HepG2 (cell line): Measurements from ENCODE around the gene RIOK3. TPM values are rescaled to one million over a fixed set of nuclear protein-coding genes. Genes with fewer than 3 reads are reported as not detected.
A peak's percentile ranks its signal among the peaks of the same experiment; 100 is the strongest.

Experiments used
- ARNT ChIP-seq: fragments of 450-650 bp; IDR thresholded peaks from 2 replicates; pipeline ENCODE4 v1.6.1; 2017
- BORCS8-MEF2B ChIP-seq: sonication (generic); formaldehyde crosslinking; IDR thresholded peaks from 2 replicates; pipeline ENCODE4 v1.8.0; 2022; ENCODE audit warnings: mild to moderate bottlenecking, missing genetic modification reagents
- CBX5 ChIP-seq: sonication (generic); formaldehyde crosslinking; IDR thresholded peaks from 2 replicates; pipeline ENCODE4 v1.4.0; 2020; ENCODE audit warnings: missing genetic modification reagents, borderline replicate concordance
- CREB1 ChIP-seq, 2 experiments: fragments of 450-650 bp in 1 of 2; IDR thresholded peaks; 2 replicates each; pipeline ENCODE4 v1.6.1; 2016 to 2017; ENCODE audit warnings: control low read depth in 1 of 2, mild to moderate bottlenecking in 1 of 2, missing compliant biosample characterization in 1 of 2, missing genetic modification characterization in 1 of 2
- ETV5 ChIP-seq: IDR thresholded peaks from 2 replicates; pipeline ENCODE4 v1.6.1; 2018; ENCODE audit warnings: missing biosample characterization, missing genetic modification reagents, inconsistent platforms, borderline replicate concordance
- FIP1L1 ChIP-seq: fragments of 200-400 bp; formaldehyde crosslinking; IDR thresholded peaks from 2 replicates; pipeline ENCODE4 v1.6.1; 2018; ENCODE audit warnings: low read depth, mild to moderate bottlenecking, low read length, moderate library complexity, borderline replicate concordance; ENCODE audit not compliant: insufficient read depth
- HDAC6 ChIP-seq: fragments of 200-600 bp; sonication (generic); IDR thresholded peaks from 2 replicates; pipeline ENCODE4 v1.7.0; 2017; ENCODE audit warnings: mild to moderate bottlenecking, antibody characterized with exemption, low read length, low read depth
- HHEX ChIP-seq: IDR thresholded peaks from 2 replicates; pipeline ENCODE4 v1.6.1; 2016; ENCODE audit warnings: control low read depth
- HMG20B ChIP-seq: conservative IDR thresholded peaks from 2 replicates; pipeline ENCODE4 v1.6.1; 2016; ENCODE audit warnings: missing genetic modification reagents, missing compliant biosample characterization
- HNRNPLL ChIP-seq: fragments of 200-400 bp; formaldehyde crosslinking; IDR thresholded peaks from 2 replicates; pipeline ENCODE4 v1.6.1; 2017; ENCODE audit warnings: mild to moderate bottlenecking, low read depth, low read length; ENCODE audit not compliant: poor library complexity, severe bottlenecking
- IKZF1 ChIP-seq: fragments of 450-650 bp; IDR thresholded peaks from 2 replicates; pipeline ENCODE4 v1.7.1; 2016
- KLF6 ChIP-seq: IDR thresholded peaks from 2 replicates; pipeline ENCODE4 v1.8.0; 2016; ENCODE audit warnings: missing biosample characterization, missing genetic modification reagents
- MXI1 ChIP-seq: IDR thresholded peaks from 3 replicates; pipeline ENCODE4 v1.6.1; 2012; ENCODE audit warnings: low read depth, low read length, inconsistent platforms, borderline replicate concordance
- MZF1 ChIP-seq: sonication (generic); formaldehyde crosslinking; IDR thresholded peaks from 2 replicates; pipeline ENCODE4 v1.8.1; 2023; ENCODE audit warnings: mild to moderate bottlenecking, missing genetic modification reagents, borderline replicate concordance
- NFATC3 ChIP-seq: sonication (generic); formaldehyde crosslinking; IDR thresholded peaks from 2 replicates; pipeline ENCODE4 v1.5.1; 2020; ENCODE audit warnings: mild to moderate bottlenecking, missing genetic modification reagents
- PAWR ChIP-seq: sonication (generic); formaldehyde crosslinking; IDR thresholded peaks from 2 replicates; pipeline ENCODE4 v1.4.0; 2020; ENCODE audit warnings: missing genetic modification reagents, mild to moderate bottlenecking, borderline replicate concordance
- RARA ChIP-seq: IDR thresholded peaks from 2 replicates; pipeline ENCODE4 v1.6.1; 2016; ENCODE audit warnings: missing genetic modification reagents, missing compliant biosample characterization
- RORA ChIP-seq: sonication (generic); formaldehyde crosslinking; IDR thresholded peaks from 2 replicates; pipeline ENCODE4 v1.5.0; 2020; ENCODE audit warnings: mild to moderate bottlenecking, missing genetic modification reagents, moderate library complexity
- SMC3 ChIP-seq: IDR thresholded peaks from 2 replicates; pipeline ENCODE4 v1.6.1; 2011; ENCODE audit warnings: low read length, improper control_type of control experiment
- SOX6 ChIP-seq, 2 experiments: fragments of 450-650 bp in 1 of 2; sonication (generic) in 1 of 2; formaldehyde crosslinking in 1 of 2; IDR thresholded peaks; 2 replicates each; pipeline versions ENCODE4 v1.4.0 to v1.6.1; 2017 to 2020; ENCODE audit warnings: antibody characterized with exemption in 1 of 2, mild to moderate bottlenecking in 1 of 2, missing genetic modification reagents in 1 of 2
- SRSF9 ChIP-seq: fragments of 200-400 bp; formaldehyde crosslinking; IDR thresholded peaks from 2 replicates; pipeline ENCODE4 v1.6.1; 2018; ENCODE audit warnings: borderline replicate concordance, mild to moderate bottlenecking, low read depth, low read length; ENCODE audit not compliant: insufficient read depth, poor library complexity, severe bottlenecking
- SSRP1 ChIP-seq: IDR thresholded peaks from 2 replicates; pipeline ENCODE4 v1.6.1; 2016; ENCODE audit warnings: control low read depth
- TSC22D2 ChIP-seq: sonication (generic); formaldehyde crosslinking; IDR thresholded peaks from 2 replicates; pipeline ENCODE4 v1.5.1; 2020; ENCODE audit warnings: missing genetic modification reagents, mild to moderate bottlenecking, borderline replicate concordance
- ZFP41 ChIP-seq: sonication (generic); formaldehyde crosslinking; IDR thresholded peaks from 2 replicates; pipeline ENCODE4 v1.4.0; 2020; ENCODE audit warnings: mild to moderate bottlenecking, missing genetic modification reagents, borderline replicate concordance
- ZNF317 ChIP-seq: sonication (generic); formaldehyde crosslinking; IDR thresholded peaks from 2 replicates; pipeline ENCODE4 v1.5.0; 2020; ENCODE audit warnings: mild to moderate bottlenecking, missing genetic modification reagents
- ZNF441 ChIP-seq: sonication (generic); formaldehyde crosslinking; IDR thresholded peaks from 2 replicates; pipeline ENCODE4 v1.7.0; 2021; ENCODE audit warnings: missing genetic modification reagents, borderline replicate concordance
- ZNF496 ChIP-seq: sonication (generic); formaldehyde crosslinking; IDR thresholded peaks from 2 replicates; pipeline ENCODE4 v1.8.1; 2023; ENCODE audit warnings: mild to moderate bottlenecking, moderate library complexity, missing genetic modification reagents; ENCODE audit not compliant: insufficient replicate concordance
- ZNF841 ChIP-seq: sonication (generic); formaldehyde crosslinking; IDR thresholded peaks from 2 replicates; pipeline ENCODE4 v1.8.1; 2023; ENCODE audit warnings: missing genetic modification reagents, borderline replicate concordance
- polyA plus RNA-seq, 8 experiments: library from polyadenylated mRNA; depleted of rRNA in 3 of 8; stranded (reverse) in 7 of 8; unstranded in 1 of 8; fragments of >200 nt; fragmentation: Illumina TruSeq in 4 of 8; extraction: Trizol in 4 of 8; gene quantifications; 2 replicates each; pipeline versions ENCODE4 v1.2.1 to v1.2.3, GENCODE V29; 2011 to 2016; ENCODE audit warnings: low read depth in 4 of 8, missing spikeins in 1 of 8, mixed read lengths in 1 of 8; ENCODE audit not compliant: insufficient read depth in 1 of 8
- total RNA-seq, 5 experiments: library from RNA; depleted of rRNA; stranded (reverse); fragments of >200 nt; fragmentation: Illumina TruSeq; extraction: Trizol; gene quantifications; 2 replicates each; pipeline ENCODE4 v1.2.3, GENCODE V29; 2016; ENCODE audit warnings: low read depth in 1 of 5
- TF ChIP-seq, protein P1 (sequence below): sonication (generic); formaldehyde crosslinking; conservative IDR thresholded peaks from 2 replicates; pipeline ENCODE4 v1.8.0; 2022; ENCODE audit warnings: mild to moderate bottlenecking, moderate library complexity, missing genetic modification reagents
- TF ChIP-seq, protein P2 (sequence below): sonication (generic); formaldehyde crosslinking; IDR thresholded peaks from 2 replicates; pipeline ENCODE4 v1.5.1; 2020; ENCODE audit warnings: mild to moderate bottlenecking, missing genetic modification reagents, borderline replicate concordance

The RIOK3 gene
- total and polyA plus RNA-seq, 2 of the 13 experiments (the other 11 are each of a cell fraction or from before 2014, with no cell fraction given), result 26.7 to 36.0 TPM

GRCh38 chr18:23421277-23421676 lies 31.8 kb upstream of the RIOK3 start (continued):
- TF ChIP-seq PAWR (CRISPR knock-in tag) (no peak), RORA (CRISPR knock-in tag) (no peak), ZNF441 (CRISPR knock-in tag) (0 out of 2 replicates have a peak, but pooled peaks have one; percentile 32), SOX6 (IDR thresholded peaks at IDR 0.05) (no peak), SOX6 (CRISPR knock-in tag; IDR thresholded peaks at IDR 0.05) (no peak), SMC3 (no peak), ARNT (no peak), ZNF496 (CRISPR knock-in tag) (no peak), KLF6 (no peak), MZF1 (CRISPR knock-in tag) (no peak), RARA (CRISPR knock-in tag) (peak; percentile 46), SRSF9 (no peak), MXI1 (0 out of 3 replicates have a peak, but pooled peaks have one; percentile 11), CREB1 (IDR thresholded peaks at IDR 0.05) (0 out of 2 replicates have a peak, but pooled peaks have one; percentile 5), CREB1 (CRISPR knock-in tag; IDR thresholded peaks at IDR 0.05) (no peak), ETV5 (CRISPR knock-in tag) (no peak), HHEX (CRISPR knock-in tag) (no peak), HDAC6 (no peak), TSC22D2 (CRISPR knock-in tag) (no peak), FIP1L1 (no peak), NFATC3 (no peak), BORCS8-MEF2B (CRISPR knock-in tag) (no peak), SSRP1 (CRISPR knock-in tag) (no peak), ZNF841 (no peak), HMG20B (CRISPR knock-in tag) (no peak), ZFP41 (CRISPR knock-in tag) (no peak), ZNF317 (CRISPR knock-in tag) (no peak), CBX5 (CRISPR knock-in tag) (no peak), IKZF1 (no peak), HNRNPLL (no peak)
- TF ChIP-seq, protein P1, sequence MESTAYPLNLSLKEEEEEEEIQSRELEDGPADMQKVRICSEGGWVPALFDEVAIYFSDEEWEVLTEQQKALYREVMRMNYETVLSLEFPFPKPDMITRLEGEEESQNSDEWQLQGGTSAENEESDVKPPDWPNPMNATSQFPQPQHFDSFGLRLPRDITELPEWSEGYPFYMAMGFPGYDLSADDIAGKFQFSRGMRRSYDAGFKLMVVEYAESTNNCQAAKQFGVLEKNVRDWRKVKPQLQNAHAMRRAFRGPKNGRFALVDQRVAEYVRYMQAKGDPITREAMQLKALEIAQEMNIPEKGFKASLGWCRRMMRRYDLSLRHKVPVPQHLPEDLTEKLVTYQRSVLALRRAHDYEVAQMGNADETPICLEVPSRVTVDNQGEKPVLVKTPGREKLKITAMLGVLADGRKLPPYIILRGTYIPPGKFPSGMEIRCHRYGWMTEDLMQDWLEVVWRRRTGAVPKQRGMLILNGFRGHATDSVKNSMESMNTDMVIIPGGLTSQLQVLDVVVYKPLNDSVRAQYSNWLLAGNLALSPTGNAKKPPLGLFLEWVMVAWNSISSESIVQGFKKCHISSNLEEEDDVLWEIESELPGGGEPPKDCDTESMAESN (CRISPR knock-in tag), result no peak
- TF ChIP-seq, protein P2, sequence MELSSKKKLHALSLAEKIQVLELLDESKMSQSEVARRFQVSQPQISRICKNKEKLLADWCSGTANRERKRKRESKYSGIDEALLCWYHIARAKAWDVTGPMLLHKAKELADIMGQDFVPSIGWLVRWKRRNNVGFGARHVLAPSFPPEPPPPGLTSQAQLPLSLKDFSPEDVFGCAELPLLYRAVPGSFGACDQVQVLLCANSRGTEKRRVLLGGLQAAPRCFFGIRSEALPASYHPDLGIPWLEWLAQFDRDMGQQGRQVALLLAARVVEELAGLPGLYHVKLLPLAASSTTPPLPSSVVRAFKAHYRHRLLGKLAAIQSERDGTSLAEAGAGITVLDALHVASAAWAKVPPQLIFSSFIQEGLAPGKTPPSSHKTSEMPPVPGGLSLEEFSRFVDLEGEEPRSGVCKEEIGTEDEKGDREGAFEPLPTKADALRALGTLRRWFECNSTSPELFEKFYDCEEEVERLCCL (CRISPR knock-in tag), result no peak
